Nasal cavity respiratory epithelium epithelial cell of viscerocranial mucosa (primary cell): ENCODE data around the gene FDX1. TPM values are rescaled to one million over a fixed set of nuclear protein-coding genes. Genes with fewer than 3 reads are reported as not detected.

Experiments used
- total RNA-seq: library from RNA; depleted of rRNA; stranded (reverse); fragments of >200 nt; gene quantifications from 2 replicates; pipeline ENCODE4 v1.2.3, GENCODE V29; 2014

The FDX1 gene, protein sequence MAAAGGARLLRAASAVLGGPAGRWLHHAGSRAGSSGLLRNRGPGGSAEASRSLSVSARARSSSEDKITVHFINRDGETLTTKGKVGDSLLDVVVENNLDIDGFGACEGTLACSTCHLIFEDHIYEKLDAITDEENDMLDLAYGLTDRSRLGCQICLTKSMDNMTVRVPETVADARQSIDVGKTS
- 8.9 and 12.1 TPM in 2 replicates for total RNA-seq

DNA sequence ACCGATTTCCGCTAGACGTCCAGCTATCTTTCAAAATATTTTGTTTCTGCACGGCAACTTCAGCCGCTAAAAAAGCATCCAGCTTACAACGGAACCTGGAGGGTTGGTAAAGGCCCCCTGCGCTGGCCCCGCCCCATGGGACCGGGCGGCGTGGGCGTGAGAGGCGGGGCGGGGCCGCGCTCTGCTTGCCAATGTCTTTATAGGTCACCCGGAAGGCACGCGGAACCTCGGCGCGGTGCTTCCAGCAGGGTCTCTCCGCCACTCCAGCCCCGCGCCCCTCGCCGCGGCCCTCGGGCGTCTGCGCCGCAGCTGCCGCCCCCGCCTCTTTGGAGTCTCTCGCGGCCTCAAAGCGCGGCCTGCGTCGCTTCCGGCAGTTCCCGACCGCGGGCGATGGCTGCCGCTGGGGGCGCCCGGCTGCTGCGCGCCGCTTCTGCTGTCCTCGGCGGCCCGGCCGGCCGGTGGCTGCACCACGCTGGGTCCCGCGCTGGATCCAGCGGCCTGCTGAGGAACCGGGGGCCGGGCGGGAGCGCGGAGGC is at the start of gene FDX1:
FDX1 (plus strand) TSS at position 218 of the 536 bp plus-strand sequence; CDS start at position 391, 173 bp downstream.

Other genes starting within 250 kb of the FDX1 start
- gene RDX, start 133.3 kb upstream of the FDX1 start, total RNA-seq: 78.6 and 107 TPM in 2 replicates